Measurements from ENCODE around the gene PLBD2.

Gene PLBD2

GRCh38 chr12:113320401-113320800 lies 38.0 kb upstream of the PLBD2 start:
- Histone ChIP-seq H3K9ac (no peak overlapping the region), H3K36me3 (ENCODE audit: control insufficient read depth, insufficient read depth, low read length) (no peaks in the 10 kb centered on the region), H3K9me3 (ENCODE audit: control insufficient read depth, low read length) (no peaks in the 10 kb centered on the region), H3K27me3 (ENCODE audit: control insufficient read depth, insufficient read depth, low read length) (no peaks in the 10 kb centered on the region), H3K4me2 (ENCODE audit: low read length) (no peak overlapping the region), H3K27ac (no peak overlapping the region), H2AFZ (no peak overlapping the region), H3K4me1 (no peaks in the 10 kb centered on the region), H3K79me2 (no peaks in the 10 kb centered on the region), H3K4me3 (ENCODE audit: low read depth, low read length) (no peak overlapping the region)
- no peak for TF ChIP-seq CTCF (IDR thresholded peaks at IDR 0.05)

GRCh38 chr12:113322343-113322742 lies 36.0 kb upstream of the PLBD2 start:
- Histone ChIP-seq H3K4me1 (no peaks in the 10 kb centered on the region), H3K9ac (no peak overlapping the region), H3K36me3 (ENCODE audit: control insufficient read depth, insufficient read depth, low read length) (no peaks in the 10 kb centered on the region), H3K79me2 (no peaks in the 10 kb centered on the region), H3K27me3 (ENCODE audit: control insufficient read depth, insufficient read depth, low read length) (no peaks in the 10 kb centered on the region), H2AFZ (no peak overlapping the region), H3K9me3 (ENCODE audit: control insufficient read depth, low read length) (no peaks in the 10 kb centered on the region), H3K27ac (no peak overlapping the region), H3K4me2 (ENCODE audit: low read length) (no peak overlapping the region), H3K4me3 (ENCODE audit: low read depth, low read length) (no peak overlapping the region)
- no peak for TF ChIP-seq CTCF (IDR thresholded peaks at IDR 0.05)

GRCh38 chr12:113325916-113326315 lies 32.5 kb upstream of the PLBD2 start:
- H2AFZ ChIP-seq, result no peak overlapping the region
- H3K4me1 ChIP-seq, result no peaks in the 10 kb centered on the region
- H3K9me3 ChIP-seq (ENCODE audit: control insufficient read depth, low read length), result no peaks in the 10 kb centered on the region
- H3K27me3 ChIP-seq (ENCODE audit: control insufficient read depth, insufficient read depth, low read length), result no peaks in the 10 kb centered on the region
- H3K4me2 ChIP-seq (ENCODE audit: low read length), result no peak overlapping the region
- no peaks in the 10 kb centered on the region for H3K36me3 ChIP-seq (ENCODE audit: control insufficient read depth, insufficient read depth, low read length)
- H3K4me3 ChIP-seq (ENCODE audit: low read depth, low read length), result no peak overlapping the region
- H3K9ac ChIP-seq, result no peak overlapping the region
- no peak overlapping the region for H3K27ac ChIP-seq
- TF ChIP-seq CTCF (IDR thresholded peaks at IDR 0.05), result no peak
- no peaks in the 10 kb centered on the region for H3K79me2 ChIP-seq

- H3K79me2 ChIP-seq, result no peaks in the 10 kb centered on the region
Observed at GRCh38 chr12:113326775-113327395, 31.5 kb upstream of the PLBD2 start.

More at GRCh38 chr12:113326775-113327395, 31.5 kb upstream of the PLBD2 start:
- Histone ChIP-seq H3K9me3 (ENCODE audit: control insufficient read depth, low read length) (no peaks in the 10 kb centered on the region), H3K9ac (no peak overlapping the region), H3K27me3 (ENCODE audit: control insufficient read depth, insufficient read depth, low read length) (no peaks in the 10 kb centered on the region), H3K4me2 (ENCODE audit: low read length) (no peak overlapping the region), H3K36me3 (ENCODE audit: control insufficient read depth, insufficient read depth, low read length) (no peaks in the 10 kb centered on the region), H3K27ac (peak overlapping the region; percentile 29), H2AFZ (no peak overlapping the region), H3K4me3 (ENCODE audit: low read depth, low read length) (no peak overlapping the region), H3K4me1 (no peaks in the 10 kb centered on the region)
- no peak for TF ChIP-seq CTCF (IDR thresholded peaks at IDR 0.05)

Measured in parathyroid adenoma (tissue), 2 donors.